Activated effector memory CD4-positive, alpha-beta T cell treated with anti-CD3 and anti-CD28 coated beads, Interleukin-2, amount 50 U/mL, for 16 hours (primary cell): Measurements from ENCODE around the gene ADAMTS9.

ENCODE experiments used
- DNase-seq: peaks from one replicate; pipeline ENCODE4 v3.0.0-alpha.2; 2020

ADAMTS9 gene

GRCh38 chr3:64616953-64617352 lies 70.8 kb downstream of the ADAMTS9 start:
- no peak for DNase-seq

- no peak for DNase-seq
Measured at GRCh38 chr3:64612916-64613526, 74.8 kb downstream of the ADAMTS9 start.

DNA sequence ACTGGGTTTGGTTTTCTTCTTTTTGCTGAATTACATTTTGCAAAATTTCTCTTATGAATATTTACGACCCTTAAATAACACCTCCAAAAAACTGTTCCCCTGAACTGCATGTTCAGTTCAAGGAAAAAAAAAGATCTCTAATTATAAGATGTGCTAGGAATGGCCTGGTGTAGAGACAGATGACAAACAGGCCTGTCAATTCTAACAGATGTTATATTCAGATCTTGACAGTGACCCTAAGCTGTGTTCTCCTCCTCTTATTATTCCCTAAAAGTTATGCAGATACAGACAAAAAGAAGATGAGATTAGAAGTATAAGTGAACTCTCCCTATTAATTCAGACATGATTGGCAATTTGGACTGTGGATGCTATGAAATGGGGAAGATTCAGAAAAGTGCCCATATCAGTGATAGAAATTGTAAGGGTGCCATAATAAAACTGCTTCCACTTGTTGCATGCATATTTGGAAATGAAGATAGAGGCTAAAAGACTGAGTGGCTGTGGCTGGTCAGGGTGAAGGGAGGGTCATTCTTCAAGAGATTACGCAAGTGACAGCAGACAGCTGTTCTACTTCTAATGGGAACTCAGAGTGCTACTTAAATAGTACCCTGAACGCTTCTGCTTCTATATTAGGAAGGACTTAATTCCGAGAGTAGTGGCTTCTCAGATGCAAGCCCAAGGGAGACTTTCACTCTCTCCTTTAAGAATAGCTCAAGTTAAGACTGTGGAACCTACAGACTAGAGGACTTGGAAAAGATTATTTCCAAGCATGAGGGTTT lies 75.5 kb downstream of the ADAMTS9 start:
- DNase-seq = no peak

DNA sequence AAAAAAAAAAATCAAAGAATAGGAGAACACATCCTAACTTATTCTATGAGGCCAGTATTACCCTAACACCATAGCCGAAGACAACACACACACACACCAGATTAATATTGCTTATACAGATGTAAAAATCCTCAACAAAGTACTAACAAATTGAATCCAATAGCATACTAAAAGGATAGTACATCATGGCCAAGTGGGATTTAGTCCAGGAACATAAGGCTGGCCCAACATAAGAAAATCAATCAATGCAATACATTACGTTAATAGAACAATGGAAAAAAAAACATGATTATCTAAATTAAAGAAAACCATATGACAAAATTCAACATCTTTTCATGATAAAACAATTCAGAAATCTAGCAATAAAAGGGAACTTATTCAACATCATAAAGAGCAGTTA lies 79.1 kb downstream of the ADAMTS9 start:
- no peak for DNase-seq

- DNase-seq = no peak
Measured at GRCh38 chr3:64607032-64607551, 80.7 kb downstream of the ADAMTS9 start.

- DNase-seq = no peak
Measured at GRCh38 chr3:64604313-64604712, 83.5 kb downstream of the ADAMTS9 start.

GRCh38 chr3:64601824-64602223 lies 86.0 kb downstream of the ADAMTS9 start:
- DNase-seq = no peak

- DNase-seq = no peak
Measured at GRCh38 chr3:64600246-64600950, 87.4 kb downstream of the ADAMTS9 start.

DNA sequence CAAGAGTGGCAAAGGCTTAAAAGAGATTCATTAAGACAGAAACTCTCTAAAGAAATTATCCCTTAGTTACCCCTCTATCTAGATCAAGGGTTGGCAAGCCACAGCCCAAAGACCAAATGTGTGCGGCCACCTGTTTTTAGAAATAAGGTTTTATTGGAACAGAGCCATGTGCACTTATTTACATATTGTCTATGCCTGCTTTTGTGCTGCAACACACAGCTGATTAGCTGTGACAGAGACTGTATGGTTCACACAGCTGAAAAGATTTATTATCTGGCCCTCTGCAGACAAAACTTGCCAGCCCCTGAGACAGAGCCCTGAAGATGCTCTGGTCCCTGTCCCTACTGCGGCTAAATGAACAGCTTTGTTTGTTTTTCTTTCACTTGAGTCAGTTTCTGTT lies 88.1 kb downstream of the ADAMTS9 start:
- DNase-seq = no peak

GRCh38 chr3:64595253-64595694 lies 92.5 kb downstream of the ADAMTS9 start:
- no peak for DNase-seq

DNA sequence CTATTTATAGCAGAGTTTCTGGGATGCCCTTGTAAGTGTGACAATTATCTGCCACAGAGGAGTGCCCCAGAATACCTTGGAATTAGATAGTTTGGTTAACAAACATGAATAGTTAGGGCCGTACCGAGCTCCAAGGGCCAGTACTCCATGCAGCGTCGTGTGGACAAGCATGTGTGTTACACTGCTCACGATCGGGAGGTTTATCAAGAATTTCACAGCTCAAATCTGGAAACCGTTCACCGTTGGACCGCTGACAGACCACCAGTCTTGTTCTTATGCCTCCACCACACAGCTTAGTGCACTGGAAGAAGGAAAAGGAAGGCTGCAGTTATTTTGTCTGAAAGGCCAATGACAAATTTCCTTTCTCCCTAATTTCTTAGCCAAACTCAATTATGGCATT lies 93.7 kb downstream of the ADAMTS9 start:
- DNase-seq = no peak

DNA sequence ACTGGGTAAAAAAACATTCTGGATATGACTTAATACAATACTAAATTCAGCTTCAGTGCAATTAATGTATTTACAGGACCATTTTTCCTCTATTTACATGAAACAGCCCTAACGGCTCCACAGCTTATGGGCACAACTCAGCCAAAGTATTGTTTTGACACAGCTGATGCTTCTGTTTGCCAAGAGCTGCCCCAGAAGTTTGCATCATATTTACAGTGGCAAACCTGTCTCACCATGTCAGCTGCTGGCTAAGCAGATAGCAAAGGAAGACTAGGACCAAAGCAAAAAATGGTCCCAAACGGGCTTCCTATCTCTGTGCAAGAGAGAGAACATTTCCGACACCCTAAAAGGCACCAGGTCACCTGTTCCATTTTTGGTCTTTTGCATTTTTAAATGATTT lies 94.5 kb downstream of the ADAMTS9 start:
- no peak for DNase-seq

GRCh38 chr3:64591615-64592014 lies 96.2 kb downstream of the ADAMTS9 start:
- no peak for DNase-seq

- no peak for DNase-seq
Measured at GRCh38 chr3:64588380-64588779, 99.4 kb downstream of the ADAMTS9 start.

GRCh38 chr3:64586952-64587351 lies 100.8 kb downstream of the ADAMTS9 start:
- DNase-seq = no peak

DNA sequence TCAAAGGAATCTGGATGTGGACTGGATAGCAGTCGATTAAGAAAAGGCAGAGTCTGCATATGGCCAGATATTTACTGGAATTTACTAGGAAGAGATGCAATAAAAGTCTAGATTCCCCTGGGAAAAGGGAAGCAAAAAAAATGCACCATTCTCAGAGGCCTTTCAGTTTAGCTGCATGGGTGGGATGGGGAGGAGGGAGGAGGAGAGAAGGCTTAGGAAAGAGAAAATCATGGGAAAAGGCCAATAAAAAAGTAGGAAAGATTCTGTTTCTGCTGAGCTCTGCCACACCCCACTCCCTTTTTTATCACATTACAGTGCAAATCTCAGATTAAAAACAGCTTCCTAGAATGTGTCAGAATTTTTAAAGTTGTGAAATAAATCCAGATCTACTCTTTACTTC lies 103.6 kb downstream of the ADAMTS9 start:
- no peak for DNase-seq

- DNase-seq = no peak
Measured at GRCh38 chr3:64578797-64579196, 109.0 kb downstream of the ADAMTS9 start.

GRCh38 chr3:64578062-64578770 lies 109.6 kb downstream of the ADAMTS9 start:
- no peak for DNase-seq

DNA sequence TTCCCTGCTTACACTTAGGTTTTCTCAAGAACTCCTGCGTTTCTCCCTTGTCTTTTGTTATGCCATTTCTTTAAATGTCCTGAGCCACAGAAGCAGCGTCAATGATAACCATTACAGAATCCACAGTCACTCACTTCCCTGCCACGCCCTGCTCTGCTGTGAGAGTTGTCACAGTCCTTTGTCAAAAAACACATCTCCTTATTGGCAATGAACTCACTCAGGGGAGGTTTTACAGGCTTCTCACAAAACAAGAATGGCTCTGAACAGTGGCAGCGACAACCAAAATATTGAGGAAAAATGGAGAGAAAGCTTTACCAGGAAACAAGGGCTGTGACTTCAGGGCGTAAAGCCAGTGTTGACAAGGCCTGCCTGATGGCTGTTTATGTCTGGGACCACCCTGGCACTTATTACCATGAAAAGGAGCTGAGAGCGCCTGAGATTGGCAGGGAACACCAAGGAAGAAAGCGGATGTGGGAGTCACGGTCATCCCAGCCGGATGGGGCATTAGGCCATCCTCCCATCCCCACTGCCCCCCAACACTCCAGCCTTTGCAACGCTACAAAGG lies 111.5 kb downstream of the ADAMTS9 start:
- no peak for DNase-seq

DNA sequence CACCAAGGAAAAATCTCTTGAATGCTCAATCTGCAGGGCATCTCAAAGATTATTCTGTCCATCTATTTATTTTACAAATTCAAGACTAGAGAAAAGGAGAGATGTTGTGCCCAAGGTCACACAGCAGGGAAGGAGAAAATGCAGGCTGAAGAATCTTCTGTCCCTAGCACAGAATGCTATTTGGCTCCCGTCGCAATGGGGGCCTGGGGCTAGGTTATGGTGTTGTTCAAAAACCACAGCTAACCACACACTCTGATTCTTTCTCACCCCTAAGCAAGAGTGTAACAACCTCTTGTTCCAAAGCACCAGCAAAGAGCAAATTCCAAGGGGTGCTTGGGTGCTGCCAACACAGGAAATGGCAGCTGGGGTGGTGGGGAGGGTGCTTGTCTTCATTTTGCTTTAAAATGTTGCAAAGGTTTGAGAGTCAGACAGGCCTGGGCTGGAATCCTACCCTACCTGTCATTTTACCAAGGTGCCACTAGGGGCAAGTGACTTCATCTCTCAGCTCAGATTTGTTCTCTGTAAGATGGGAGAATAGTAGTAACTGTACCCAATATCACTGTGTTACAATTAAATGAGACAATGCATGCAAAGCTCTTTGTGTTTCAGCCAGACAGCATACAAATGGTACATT lies 112.5 kb downstream of the ADAMTS9 start:
- DNase-seq = no peak

DNA sequence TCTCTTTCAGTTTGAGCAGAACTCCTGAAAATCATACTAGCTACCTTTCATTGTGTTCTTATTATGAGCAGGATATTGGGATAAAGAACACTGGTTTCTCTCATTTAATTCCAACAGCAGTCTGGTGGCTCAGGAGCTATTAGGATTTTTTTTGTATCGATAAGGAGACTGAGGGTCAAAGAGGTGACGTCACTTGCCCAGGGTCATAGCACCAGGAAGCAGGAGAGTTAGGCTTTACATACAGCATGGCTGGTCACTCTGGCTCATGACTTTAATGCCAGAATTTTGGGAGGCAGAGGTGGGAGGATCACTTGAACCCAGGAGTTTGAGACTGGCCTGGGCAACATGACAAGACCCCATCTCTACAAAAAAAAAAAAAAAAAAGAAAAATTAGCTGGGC lies 113.6 kb downstream of the ADAMTS9 start:
- no peak for DNase-seq

DNA sequence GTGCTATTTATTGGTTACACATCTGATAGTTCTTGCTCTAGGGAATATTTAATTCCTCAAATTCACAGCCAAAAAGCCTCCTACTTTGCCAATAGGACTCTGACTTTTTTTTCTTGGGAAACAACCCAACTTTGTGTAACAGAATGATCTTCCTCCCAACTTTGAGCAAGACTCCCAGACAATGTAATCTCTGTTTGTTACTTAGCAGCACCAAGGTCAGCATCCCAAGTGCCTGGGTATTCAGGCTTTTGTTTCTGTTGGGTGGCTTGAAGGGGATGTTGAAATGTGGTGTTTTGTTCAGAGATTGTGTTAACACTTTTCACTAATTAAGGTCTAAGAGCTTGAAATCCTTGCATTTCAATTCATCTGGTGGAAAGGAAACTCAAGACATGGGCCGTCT lies 115.8 kb downstream of the ADAMTS9 start:
- DNase-seq = no peak
